Vagina (tissue), 2 donors: ENCODE data around the gene REC8. TPM values are rescaled to one million over a fixed set of nuclear protein-coding genes. Genes with fewer than 3 reads are reported as not detected.

ENCODE experiments used
- DNase-seq, 2 donors: peaks; one replicate each; pipeline ENCODE4 v3.0.0-alpha.2; 2017; ENCODE audit errors: extremely low spot score in 2 of 2
- H3K27ac ChIP-seq: fragments of 200-600 bp; sonication (generic); one replicate; pipeline ENCODE4 v1.5.1; 2019
- H3K27me3 ChIP-seq: fragments of 200-600 bp; sonication (generic); one replicate; pipeline ENCODE4 v1.5.1; 2019
- H3K36me3 ChIP-seq, 2 donors: fragments of 200-600 bp; sonication (generic); one replicate each; pipeline ENCODE4 v1.5.1; 2017 to 2019
- H3K4me1 ChIP-seq: fragments of 200-600 bp; sonication (generic); one replicate; pipeline ENCODE4 v1.5.1; 2019
- H3K4me3 ChIP-seq, 2 donors: fragments of 200-600 bp; sonication (generic); 1 replicate in 1 of 2; 2 replicates in 1 of 2; pipeline ENCODE4 v1.5.1; 2016 to 2019
- H3K9me3 ChIP-seq: fragments of 200-600 bp; sonication (generic); one replicate; pipeline ENCODE4 v1.5.1; 2019
- CTCF ChIP-seq, 3 experiments: fragments of 450-650 bp in 2 of 3; fragments of 200-600 bp in 1 of 3; sonication (generic) in 1 of 3; IDR thresholded peaks; one replicate each; pipeline ENCODE4 v1.5.1; 2017 to 2019; ENCODE audit warnings: antibody characterized with exemption in 3 of 3, mild to moderate bottlenecking in 2 of 3, moderate library complexity in 2 of 3
- POLR2A ChIP-seq, 2 donors: fragments of 450-650 bp; IDR thresholded peaks; one replicate each; pipeline ENCODE4 v1.6.1; 2017; ENCODE audit warnings: antibody characterized with exemption in 2 of 2, mild to moderate bottlenecking in 2 of 2, moderate library complexity in 2 of 2
- POLR2AphosphoS5 ChIP-seq, 2 donors: sonication (generic); formaldehyde crosslinking; IDR thresholded peaks; one replicate each; pipeline ENCODE4 v1.9.0; 2017; ENCODE audit warnings: antibody characterized with exemption in 2 of 2, mild to moderate bottlenecking in 2 of 2, low read depth in 1 of 2; ENCODE audit not compliant: insufficient read depth in 1 of 2
- intact Hi-C: fragments of 100-400 bp; cut with DNase I; formaldehyde crosslinking; loops from one replicate; pipeline ENCODE4 v1.15.1; 2023
- total RNA-seq: library from RNA; depleted of rRNA; stranded (reverse); fragments of >200 nt; gene quantifications from one replicate; pipeline ENCODE4 v1.2.3, GENCODE V29; 2016

Gene REC8
- total RNA-seq, 1 donor from 2014 or later = 5.9 TPM

GRCh38 chr14:24167469-24168114 lies 4.3 kb upstream of the REC8 start:
- no peak for DNase-seq
- no peaks in the 10 kb centered on the region for H3K27me3 ChIP-seq
- no peak overlapping the region for H3K4me3 ChIP-seq
- peaks cover 37% of the 10 kb centered on the region for H3K4me1 ChIP-seq
- H3K27ac ChIP-seq = no peak overlapping the region
- TF ChIP-seq POLR2AphosphoS5 (IDR thresholded peaks at IDR 0.05; ENCODE audit: insufficient read depth in 1 of 2, low read depth in 1 of 2) (no peak), CTCF (IDR thresholded peaks at IDR 0.05) (no peak), POLR2A (IDR thresholded peaks at IDR 0.05) (no peak)
- peaks cover 0 to 51% of the 10 kb centered on the region in 2 donors for H3K36me3 ChIP-seq
- H3K9me3 ChIP-seq = no peaks in the 10 kb centered on the region
- intact Hi-C loops = no loop called here

GRCh38 chr14:24172261-24172860 lies 481 bp downstream of the REC8 start:
- Histone ChIP-seq H3K4me3 (peak overlapping the region; percentile 31 to 41), H3K9me3 (no peaks in the 10 kb centered on the region), H3K27me3 (no peaks in the 10 kb centered on the region), H3K27ac (no peak overlapping the region), H3K4me1 (peaks cover 15% of the 10 kb centered on the region), H3K36me3 (peaks cover 0 to 3% of the 10 kb centered on the region in 2 donors)
- no peak for DNase-seq
- intact Hi-C loops = no loop called here
- TF ChIP-seq CTCF (IDR thresholded peaks at IDR 0.05) (no peak), POLR2A (IDR thresholded peaks at IDR 0.05) (no peak), POLR2AphosphoS5 (IDR thresholded peaks at IDR 0.05; ENCODE audit: insufficient read depth in 1 of 2, low read depth in 1 of 2) (no peak)

GRCh38 chr14:24172871-24173281 lies 996 bp downstream of the REC8 start:
- intact Hi-C loops = no loop called here
- H3K4me1 ChIP-seq = peaks cover 15% of the 10 kb centered on the region
- H3K9me3 ChIP-seq = no peaks in the 10 kb centered on the region
- peak overlapping the region in 1 of 2 donors; percentile 41 for H3K4me3 ChIP-seq
- H3K27ac ChIP-seq = no peak overlapping the region
- DNase-seq = no peak
- H3K36me3 ChIP-seq = no peaks in the 10 kb centered on the region
- TF ChIP-seq CTCF (IDR thresholded peaks at IDR 0.05) (no peak), POLR2A (IDR thresholded peaks at IDR 0.05) (no peak), POLR2AphosphoS5 (IDR thresholded peaks at IDR 0.05; ENCODE audit: insufficient read depth in 1 of 2, low read depth in 1 of 2) (no peak)
- H3K27me3 ChIP-seq = no peaks in the 10 kb centered on the region

- no peak overlapping the region for H3K4me3 ChIP-seq
- peaks cover 23% of the 10 kb centered on the region for H3K4me1 ChIP-seq
- H3K27me3 ChIP-seq = no peaks in the 10 kb centered on the region
- no peak for DNase-seq
- H3K9me3 ChIP-seq = no peaks in the 10 kb centered on the region
- H3K27ac ChIP-seq = no peak overlapping the region
- H3K36me3 ChIP-seq = peaks cover 0 to 4% of the 10 kb centered on the region in 2 donors
- intact Hi-C loops = no loop called here
- TF ChIP-seq POLR2AphosphoS5 (IDR thresholded peaks at IDR 0.05; ENCODE audit: insufficient read depth in 1 of 2, low read depth in 1 of 2) (no peak), POLR2A (IDR thresholded peaks at IDR 0.05) (no peak), CTCF (IDR thresholded peaks at IDR 0.05) (no peak)
Observed at GRCh38 chr14:24176599-24176998, 4.7 kb downstream of the REC8 start.
